Mucosa of descending colon (tissue), 3 donors: ENCODE measurements around the gene CRHR1. TPM values are rescaled to one million over a fixed set of nuclear protein-coding genes. Genes with fewer than 3 reads are reported as not detected.
"Not testable (repeated sequence)": the region's sequence is repeated elsewhere in the genome, so short reads cannot be mapped to it uniquely, and the experiment has no call there.

Experiments used
- ATAC-seq: fragments of 200-7000 bp; cut with Tn5 transposase; one replicate; pipeline ENCODE4 v1.9.1; 2020; ENCODE audit warnings: mild to moderate bottlenecking, moderate library complexity
- DNase-seq, 3 donors: peaks; one replicate each; pipeline ENCODE4 v3.0.0-alpha.2; 2020
- H3K36me3 ChIP-seq: fragments of 200-600 bp; one replicate; pipeline ENCODE4 v1.8.0; 2021; ENCODE audit warnings: low read depth, mild to moderate bottlenecking
- H3K4me1 ChIP-seq: fragments of 200-600 bp; one replicate; pipeline ENCODE4 v1.8.0; 2021; ENCODE audit warnings: low read depth, mild to moderate bottlenecking
- H3K4me3 ChIP-seq: fragments of 200-600 bp; one replicate; pipeline ENCODE4 v1.8.0; 2021; ENCODE audit warnings: mild to moderate bottlenecking
- H3K9me3 ChIP-seq: fragments of 200-600 bp; one replicate; pipeline ENCODE4 v1.8.0; 2021; ENCODE audit warnings: mild to moderate bottlenecking
- intact Hi-C, 2 donors: fragments of 100-400 bp; cut with DNase I in 1 of 2; cut with micrococcal nuclease in 1 of 2; formaldehyde crosslinking; loops; one replicate each; pipeline versions ENCODE4 v1.11.0 to v1.11.1; 2022; cut with DNase I, micrococcal nuclease
- total RNA-seq, 3 donors: library from RNA; stranded (reverse); fragmentation: NEBNext Ultra II Directional in 2 of 3; extraction: Animal tissue kit (Norgen Biotek cat#: 25700) in 2 of 3; gene quantifications; one replicate each; pipeline versions ENCODE4 v1.2.1 to v1.2.4, GENCODE V29; 2021 to 2023
- TF ChIP-seq, protein P1 (sequence below): fragments of 200-600 bp; IDR thresholded peaks from one replicate; pipeline ENCODE4 v1.8.0; 2022; ENCODE audit warnings: antibody characterized with exemption, mild to moderate bottlenecking
- donor health status: DM: no; HTN: no; CAD: no; lungs with moderate emphysema.
- donor health status: DM: no; HTN: no; CAD: no.
- donor health status: DM: no; HTN: yes; CAD: no.

CRHR1 gene
- total RNA-seq, 3 donors from 2014 or later, result not detected

DNA sequence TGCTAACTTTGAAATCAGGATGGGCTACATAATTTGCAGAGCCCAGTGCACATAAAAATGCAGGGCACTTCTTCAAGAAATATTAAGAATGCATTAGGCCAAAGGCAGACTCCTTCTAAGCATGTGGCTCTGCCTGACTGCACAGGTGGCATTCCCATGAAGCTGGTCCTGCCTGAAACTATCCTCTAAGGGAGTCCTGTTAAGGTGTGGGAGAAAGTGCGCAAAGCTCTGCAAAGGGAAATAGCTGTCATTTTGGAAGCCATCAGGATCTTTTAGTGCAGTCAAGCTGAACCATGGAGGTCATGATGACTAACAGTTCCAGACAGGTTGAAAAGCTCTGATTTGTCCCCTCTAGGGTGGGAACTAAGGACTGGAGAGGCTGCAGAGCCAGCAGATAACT, 41.9 kb upstream of the CRHR1 start:
- no peaks in the 10 kb centered on the region for H3K9me3 ChIP-seq
- TF ChIP-seq, protein P1, sequence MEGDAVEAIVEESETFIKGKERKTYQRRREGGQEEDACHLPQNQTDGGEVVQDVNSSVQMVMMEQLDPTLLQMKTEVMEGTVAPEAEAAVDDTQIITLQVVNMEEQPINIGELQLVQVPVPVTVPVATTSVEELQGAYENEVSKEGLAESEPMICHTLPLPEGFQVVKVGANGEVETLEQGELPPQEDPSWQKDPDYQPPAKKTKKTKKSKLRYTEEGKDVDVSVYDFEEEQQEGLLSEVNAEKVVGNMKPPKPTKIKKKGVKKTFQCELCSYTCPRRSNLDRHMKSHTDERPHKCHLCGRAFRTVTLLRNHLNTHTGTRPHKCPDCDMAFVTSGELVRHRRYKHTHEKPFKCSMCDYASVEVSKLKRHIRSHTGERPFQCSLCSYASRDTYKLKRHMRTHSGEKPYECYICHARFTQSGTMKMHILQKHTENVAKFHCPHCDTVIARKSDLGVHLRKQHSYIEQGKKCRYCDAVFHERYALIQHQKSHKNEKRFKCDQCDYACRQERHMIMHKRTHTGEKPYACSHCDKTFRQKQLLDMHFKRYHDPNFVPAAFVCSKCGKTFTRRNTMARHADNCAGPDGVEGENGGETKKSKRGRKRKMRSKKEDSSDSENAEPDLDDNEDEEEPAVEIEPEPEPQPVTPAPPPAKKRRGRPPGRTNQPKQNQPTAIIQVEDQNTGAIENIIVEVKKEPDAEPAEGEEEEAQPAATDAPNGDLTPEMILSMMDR, result no peak
- ATAC-seq (no peak), DNase-seq (no peak)
- intact Hi-C loops, result no loop called here
- no peaks in the 10 kb centered on the region for H3K36me3 ChIP-seq
- no peaks in the 10 kb centered on the region for H3K4me1 ChIP-seq
- H3K4me3 ChIP-seq, result no peak overlapping the region

DNA sequence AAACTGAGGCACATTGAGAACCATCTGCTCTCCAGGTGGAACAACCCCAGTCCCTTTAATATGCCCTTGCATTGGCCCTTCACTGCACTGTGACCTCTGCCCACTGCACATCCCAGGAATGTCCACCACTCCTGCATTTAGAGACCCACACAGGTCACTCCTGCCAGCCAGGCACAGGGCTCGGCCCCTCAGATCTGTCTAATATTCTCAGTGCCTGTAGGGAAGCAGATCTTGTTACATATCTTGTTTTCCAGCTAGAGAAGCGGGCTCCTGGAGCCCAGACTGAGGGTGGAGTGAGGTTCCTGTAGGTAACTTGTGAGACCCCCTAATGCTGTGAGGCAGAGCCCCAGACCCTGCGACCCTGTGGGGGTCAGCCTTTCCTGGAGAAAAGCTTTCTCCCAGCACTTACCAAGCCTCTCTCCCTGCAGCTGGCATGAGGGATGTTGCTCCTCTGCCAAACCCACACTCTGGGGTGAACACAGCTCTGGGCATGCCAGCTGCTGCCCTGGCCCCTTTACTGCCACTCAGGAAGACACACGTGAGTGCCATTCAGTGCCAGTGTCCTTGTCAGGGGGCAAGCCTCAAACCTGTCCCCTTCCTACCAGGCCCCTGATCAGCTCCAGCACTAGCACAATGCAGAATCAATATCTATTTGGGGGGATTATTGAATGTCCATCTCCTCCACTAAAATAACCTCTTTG, 40.3 kb upstream of the CRHR1 start:
- H3K4me1 ChIP-seq, result no peaks in the 10 kb centered on the region
- H3K36me3 ChIP-seq, result no peaks in the 10 kb centered on the region
- no peaks in the 10 kb centered on the region for H3K9me3 ChIP-seq
- TF ChIP-seq, protein P1, result no peak
- no peak for DNase-seq
- no peak for ATAC-seq
- no peak overlapping the region for H3K4me3 ChIP-seq
- intact Hi-C loops, result no loop called here

DNA sequence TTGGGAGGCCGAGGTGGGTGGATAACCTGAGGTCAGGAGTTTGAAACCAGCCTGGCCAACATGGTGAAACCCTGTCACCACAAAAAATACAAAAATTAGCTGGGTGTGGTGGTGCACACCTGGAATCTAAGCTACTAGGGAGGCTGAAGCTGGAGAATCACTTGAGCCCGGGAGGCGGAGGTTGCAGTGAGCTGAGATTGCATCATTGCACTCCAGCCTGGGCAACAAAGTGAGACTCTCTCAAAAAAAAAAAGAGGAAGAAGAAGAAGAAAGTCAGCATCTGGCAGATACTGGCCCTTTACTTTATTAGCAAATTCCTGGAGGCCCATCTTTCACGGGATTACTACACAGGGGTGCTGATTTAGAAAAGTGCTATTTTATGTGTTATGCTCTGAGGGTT, 39.3 kb upstream of the CRHR1 start:
- H3K9me3 ChIP-seq, H3K4me1 ChIP-seq, ATAC-seq, intact Hi-C loops, H3K36me3 ChIP-seq, DNase-seq, H3K4me3 ChIP-seq: not testable (repeated sequence)

DNA sequence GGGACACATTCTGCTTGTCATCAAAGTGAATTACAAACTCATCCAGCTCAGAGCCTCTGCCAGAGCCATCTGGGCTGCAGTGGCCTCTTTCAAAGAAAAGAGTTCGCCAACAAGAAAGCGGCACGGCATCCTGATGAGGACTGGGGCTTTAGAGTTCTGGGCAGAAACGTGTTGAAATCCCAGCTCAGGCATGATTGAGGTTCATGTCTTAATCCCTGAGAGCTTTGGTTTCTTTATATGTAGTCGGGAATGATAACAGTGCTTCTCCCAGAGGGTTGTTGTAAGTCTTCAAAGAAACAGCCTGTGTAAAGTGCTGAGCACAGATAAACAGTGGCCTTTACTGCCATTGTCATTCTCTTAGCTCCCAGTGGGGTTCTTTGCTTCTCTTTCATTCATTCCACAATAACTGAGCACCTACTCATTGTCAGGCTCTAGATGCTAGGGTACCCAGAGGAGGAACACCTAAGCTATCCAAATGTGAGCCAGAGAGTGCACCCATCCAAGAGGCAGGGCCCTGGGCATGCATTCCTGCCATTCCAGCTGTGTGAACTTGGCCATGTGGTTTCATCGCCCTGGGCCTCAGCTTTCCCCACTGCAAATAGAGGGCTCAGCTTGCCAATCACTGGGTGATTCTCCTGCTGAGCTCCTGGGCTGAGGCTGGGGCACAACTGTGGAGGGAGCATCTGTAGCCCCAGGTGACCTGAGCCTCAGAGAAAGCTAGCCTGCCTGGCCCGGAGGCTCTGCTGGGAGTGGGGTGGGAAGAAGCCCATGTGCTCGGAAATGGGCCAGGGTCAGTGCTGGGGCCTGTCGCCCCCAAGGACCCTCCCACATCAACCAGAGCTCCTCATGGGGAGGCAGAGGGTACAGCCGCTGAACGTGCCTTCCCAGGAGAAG, 38.3 kb upstream of the CRHR1 start:
- no peaks in the 10 kb centered on the region for H3K9me3 ChIP-seq
- TF ChIP-seq, protein P1, result no peak
- intact Hi-C loops, result no loop called here
- no peak overlapping the region for H3K4me3 ChIP-seq
- no peaks in the 10 kb centered on the region for H3K36me3 ChIP-seq
- no peak for DNase-seq
- H3K4me1 ChIP-seq, result no peaks in the 10 kb centered on the region
- ATAC-seq, result no peak

DNA sequence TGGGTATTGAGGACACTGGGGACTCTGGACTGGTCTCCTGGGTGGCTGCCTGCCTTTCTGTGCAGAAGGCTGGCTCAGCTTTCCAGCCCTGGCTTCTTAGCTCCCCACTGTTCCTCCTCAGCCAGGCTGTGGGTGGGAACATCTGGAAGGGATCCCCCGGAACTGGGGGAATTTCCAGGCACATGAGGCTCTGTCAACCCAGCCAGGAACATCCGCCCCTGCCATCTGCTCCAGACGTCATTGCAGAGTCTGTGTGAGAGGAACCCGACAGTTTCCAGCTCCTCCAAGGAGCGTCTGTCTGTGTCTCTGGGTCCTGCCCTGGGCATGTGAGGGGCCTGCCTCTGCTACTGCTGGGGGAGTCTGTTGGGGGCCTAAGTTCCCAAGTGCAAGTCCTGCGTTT, 36.2 kb upstream of the CRHR1 start:
- intact Hi-C loops, result no loop called here
- no peaks in the 10 kb centered on the region for H3K4me1 ChIP-seq
- ATAC-seq (no peak), DNase-seq (no peak)
- no peaks in the 10 kb centered on the region for H3K9me3 ChIP-seq
- TF ChIP-seq, protein P1, result no peak
- H3K4me3 ChIP-seq, result no peak overlapping the region
- H3K36me3 ChIP-seq, result no peaks in the 10 kb centered on the region

DNA sequence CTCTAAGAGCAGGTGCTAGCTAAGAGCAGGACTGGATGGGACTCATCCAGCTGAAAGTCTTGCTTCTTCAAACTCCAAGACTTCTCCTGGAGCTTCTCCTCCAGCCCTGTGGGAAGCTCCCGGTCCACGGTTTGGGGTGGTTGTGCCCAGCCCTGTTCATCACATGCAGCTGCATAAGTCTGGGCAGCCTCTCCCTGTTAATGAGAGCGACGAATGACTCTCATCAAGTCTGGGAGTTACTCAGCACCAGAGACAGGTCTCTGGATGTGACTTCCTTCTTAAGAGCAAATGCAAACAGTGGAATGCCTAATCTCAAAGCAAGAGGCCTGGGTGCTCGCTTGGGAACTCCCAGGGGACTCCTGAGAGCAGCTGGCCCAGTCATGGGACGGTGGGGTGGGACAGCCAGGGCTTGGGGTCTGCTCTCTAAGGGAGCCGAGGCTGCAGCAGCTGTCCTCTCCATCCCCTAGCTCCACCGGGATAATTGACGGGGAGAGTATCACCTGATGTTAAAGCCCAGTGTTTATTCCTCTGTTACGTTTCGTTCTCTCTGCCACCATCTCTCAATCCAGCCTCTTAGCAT, 35.3 kb upstream of the CRHR1 start:
- DNase-seq (no peak), ATAC-seq (no peak)
- Histone ChIP-seq H3K9me3 (no peaks in the 10 kb centered on the region), H3K4me3 (no peak overlapping the region), H3K4me1 (no peaks in the 10 kb centered on the region), H3K36me3 (no peaks in the 10 kb centered on the region)
- TF ChIP-seq, protein P1, result no peak
- intact Hi-C loops, result no loop called here
